HG02759 (cell line): ENCODE data around the gene FILIP1.
"Not testable (repeated sequence)": the region's sequence is repeated elsewhere in the genome, so short reads cannot be mapped to it uniquely, and the experiment has no call there.

Experiments
- ATAC-seq: cut with Tn5 transposase; IDR thresholded peaks from one replicate; pipeline ENCODE4 v1.9.1; 2021; ENCODE audit warnings: mild to moderate bottlenecking, moderate library complexity; ENCODE audit not compliant: unreplicated experiment

FILIP1 gene

GRCh38 chr6:75421316-75422023 lies 72.1 kb downstream of the FILIP1 start:
- ATAC-seq = no peak

DNA sequence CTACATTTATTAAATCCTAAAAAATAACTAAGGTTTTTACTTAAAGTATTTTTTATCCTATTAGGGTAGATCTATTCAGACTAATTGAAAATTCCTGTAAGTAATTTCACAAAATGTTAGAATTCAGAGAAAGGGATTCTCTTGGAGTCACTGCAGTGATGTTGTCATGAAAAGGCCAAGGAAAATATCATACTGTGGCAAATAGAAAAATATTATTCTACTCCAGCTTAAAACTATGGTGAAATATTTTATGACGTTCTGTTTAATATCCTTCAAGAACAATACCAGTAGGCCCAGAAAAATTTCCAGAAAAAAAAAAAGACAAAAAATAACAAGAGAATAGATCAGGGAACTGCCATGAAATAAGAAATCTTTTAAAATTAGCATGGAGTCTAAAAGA lies 73.6 kb downstream of the FILIP1 start:
- ATAC-seq = no peak

GRCh38 chr6:75419416-75419815 lies 74.2 kb downstream of the FILIP1 start:
- ATAC-seq = no peak

GRCh38 chr6:75418233-75418632 lies 75.4 kb downstream of the FILIP1 start:
- peak; percentile 93 for ATAC-seq

- ATAC-seq = no peak
These were observed 77.2 kb downstream of the FILIP1 start for GRCh38 chr6:75416443-75416842.

DNA sequence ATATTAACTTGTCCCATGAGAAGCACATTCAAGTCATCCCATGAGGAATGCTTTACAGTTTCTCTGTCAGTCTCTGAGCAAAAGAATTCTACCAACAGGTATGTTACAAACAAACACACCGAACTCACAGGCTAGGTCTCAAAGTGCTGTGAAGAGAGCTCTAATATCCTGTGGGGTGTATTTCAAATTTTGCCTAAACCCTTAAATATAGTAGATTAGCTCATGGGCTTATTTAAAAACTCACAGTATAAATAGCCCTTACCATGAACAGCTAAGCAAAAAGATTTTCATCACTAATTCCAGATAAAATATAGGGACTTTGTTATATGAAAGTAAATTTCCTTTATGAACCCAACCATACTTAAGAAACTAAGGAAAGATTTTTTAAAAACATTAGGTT lies 77.8 kb downstream of the FILIP1 start:
- ATAC-seq = no peak

- ATAC-seq = no peak
These were observed 79.1 kb downstream of the FILIP1 start for GRCh38 chr6:75414445-75415021.

DNA sequence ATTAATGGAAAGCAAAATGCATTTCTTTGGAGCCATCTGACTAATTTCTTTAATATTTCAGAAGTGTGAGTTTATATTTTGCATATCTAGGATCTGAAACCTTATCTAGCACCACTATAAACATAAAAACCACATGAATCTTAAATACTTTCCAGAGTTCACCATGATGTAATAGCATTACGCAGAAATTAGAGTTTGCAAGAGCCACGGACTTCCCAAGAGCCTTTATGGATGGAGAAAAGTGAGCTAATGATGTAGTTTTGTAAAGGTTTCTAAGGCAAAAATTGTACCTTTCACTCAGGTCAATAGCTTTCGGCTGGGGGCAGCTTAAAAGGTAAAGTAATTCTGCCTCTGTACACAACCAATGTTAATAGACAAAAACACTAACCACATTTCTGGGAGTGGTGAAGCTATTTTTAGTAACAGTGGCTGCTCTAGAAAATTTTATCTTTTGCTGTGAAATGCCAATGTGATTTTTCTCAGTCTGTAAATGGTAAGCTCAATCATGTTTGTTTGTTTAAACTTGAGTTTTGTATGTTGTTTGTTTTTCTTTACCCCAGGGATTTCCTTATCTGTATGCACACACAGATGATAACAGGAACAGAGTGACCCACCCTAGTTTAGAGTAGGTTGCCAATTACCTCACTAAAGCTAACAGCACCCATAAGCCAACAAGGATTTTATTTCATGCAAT lies 80.5 kb downstream of the FILIP1 start:
- no peak for ATAC-seq

GRCh38 chr6:75410564-75410963 lies 83.0 kb downstream of the FILIP1 start:
- not testable (repeated sequence) for ATAC-seq

DNA sequence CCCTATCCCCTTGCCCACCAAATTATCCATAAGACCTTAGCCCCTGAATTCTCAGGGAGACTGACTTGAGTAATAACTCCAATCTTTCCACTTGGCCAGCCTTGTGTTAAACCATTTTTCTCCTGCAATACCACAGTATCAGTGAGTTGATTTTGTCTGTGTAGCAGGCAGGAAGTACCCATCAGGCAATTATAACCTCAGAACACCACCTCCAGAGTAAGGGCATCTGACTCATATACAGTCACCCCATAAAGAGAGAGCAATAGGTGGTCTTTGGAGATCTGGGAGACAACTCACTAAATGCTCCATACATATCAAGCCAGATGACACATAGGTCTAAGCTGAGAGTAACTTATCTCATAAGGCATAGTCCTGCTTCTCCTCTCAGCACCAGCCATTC lies 83.7 kb downstream of the FILIP1 start:
- ATAC-seq = no peak

DNA sequence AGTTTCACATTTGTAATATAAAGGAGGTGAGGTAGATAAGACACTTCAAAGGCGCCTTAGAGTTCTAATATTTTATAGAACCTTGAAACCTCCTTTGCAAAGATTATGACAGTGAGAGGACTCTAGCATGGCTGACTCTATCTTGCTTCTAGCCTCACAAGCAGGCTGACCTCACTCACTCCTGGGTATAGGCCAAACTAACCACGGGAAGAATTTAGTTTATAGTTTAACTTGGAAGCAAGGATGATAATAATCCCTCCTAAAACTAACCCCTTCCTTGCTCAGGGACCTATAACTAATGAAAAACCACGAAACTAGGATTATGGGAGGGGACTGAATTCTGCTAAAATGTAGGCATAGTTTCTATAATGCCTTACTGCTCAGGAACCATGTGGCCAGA lies 84.3 kb downstream of the FILIP1 start:
- no peak for ATAC-seq

DNA sequence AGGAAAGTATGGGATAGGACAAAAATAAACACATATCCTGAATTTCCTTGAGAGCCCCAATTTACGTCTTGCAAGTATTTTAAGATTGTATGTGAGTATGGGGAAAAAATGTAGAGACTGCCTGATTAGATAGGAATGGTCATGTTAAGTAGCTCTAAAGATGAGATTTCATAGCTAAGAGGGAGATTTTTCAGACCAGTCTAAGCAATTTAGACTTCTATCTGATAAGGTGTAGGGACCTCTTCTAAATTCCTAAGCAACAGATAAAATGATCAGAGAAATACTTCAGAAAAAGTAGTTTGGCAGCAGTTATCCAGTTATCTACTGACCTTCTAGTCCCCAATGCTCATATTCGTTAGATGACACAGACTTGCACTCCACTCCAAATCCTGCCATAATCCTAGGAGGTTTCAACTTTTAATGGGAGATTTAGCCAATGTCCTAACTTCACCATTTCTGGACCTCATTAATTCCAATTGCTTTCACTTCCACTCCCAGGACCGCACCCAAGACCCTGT lies 90.0 kb downstream of the FILIP1 start:
- no peak for ATAC-seq

DNA sequence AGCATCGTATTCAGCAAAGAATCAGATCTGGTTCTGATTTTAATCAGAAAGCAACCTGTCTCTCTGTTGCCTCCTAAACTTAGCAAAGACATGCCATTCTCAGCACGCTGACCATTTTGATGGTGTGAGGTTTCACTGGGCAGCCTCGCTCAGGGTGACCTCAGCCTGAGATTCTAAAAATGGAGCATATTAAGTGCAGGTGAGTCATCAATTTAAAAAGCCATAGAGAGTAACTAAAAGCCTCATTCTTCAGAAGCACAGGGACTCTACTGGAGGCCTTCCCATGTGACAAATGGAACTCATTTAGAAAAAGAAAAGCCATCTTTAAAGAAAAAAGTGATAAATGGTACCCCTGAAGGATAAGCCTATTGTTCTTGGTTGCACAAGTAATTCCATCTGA lies 91.3 kb downstream of the FILIP1 start:
- no peak for ATAC-seq

GRCh38 chr6:75397656-75398465 lies 95.7 kb downstream of the FILIP1 start:
- ATAC-seq = no peak

DNA sequence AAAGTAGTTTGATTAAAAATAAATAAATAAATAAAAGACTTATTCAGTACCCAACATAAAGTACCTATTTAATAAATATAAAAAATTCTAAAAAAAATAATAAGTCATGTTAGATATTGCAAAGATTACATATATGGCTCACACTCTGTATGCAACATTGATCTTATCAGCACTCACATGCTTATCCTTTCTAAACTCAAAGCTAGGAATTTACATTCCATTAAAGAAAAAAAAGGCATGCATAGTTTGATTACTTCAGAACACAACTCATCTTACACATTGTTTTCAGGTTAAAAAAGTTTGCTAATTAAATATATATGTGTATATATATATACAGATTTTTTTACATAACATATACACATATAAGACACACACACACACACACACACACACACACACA lies 96.4 kb downstream of the FILIP1 start:
- ATAC-seq = no peak

GRCh38 chr6:75396005-75396800 lies 97.4 kb downstream of the FILIP1 start:
- no peak for ATAC-seq

GRCh38 chr6:75393806-75394205 lies 99.8 kb downstream of the FILIP1 start:
- ATAC-seq = no peak

GRCh38 chr6:75391276-75391675 lies 102.3 kb downstream of the FILIP1 start:
- no peak for ATAC-seq

DNA sequence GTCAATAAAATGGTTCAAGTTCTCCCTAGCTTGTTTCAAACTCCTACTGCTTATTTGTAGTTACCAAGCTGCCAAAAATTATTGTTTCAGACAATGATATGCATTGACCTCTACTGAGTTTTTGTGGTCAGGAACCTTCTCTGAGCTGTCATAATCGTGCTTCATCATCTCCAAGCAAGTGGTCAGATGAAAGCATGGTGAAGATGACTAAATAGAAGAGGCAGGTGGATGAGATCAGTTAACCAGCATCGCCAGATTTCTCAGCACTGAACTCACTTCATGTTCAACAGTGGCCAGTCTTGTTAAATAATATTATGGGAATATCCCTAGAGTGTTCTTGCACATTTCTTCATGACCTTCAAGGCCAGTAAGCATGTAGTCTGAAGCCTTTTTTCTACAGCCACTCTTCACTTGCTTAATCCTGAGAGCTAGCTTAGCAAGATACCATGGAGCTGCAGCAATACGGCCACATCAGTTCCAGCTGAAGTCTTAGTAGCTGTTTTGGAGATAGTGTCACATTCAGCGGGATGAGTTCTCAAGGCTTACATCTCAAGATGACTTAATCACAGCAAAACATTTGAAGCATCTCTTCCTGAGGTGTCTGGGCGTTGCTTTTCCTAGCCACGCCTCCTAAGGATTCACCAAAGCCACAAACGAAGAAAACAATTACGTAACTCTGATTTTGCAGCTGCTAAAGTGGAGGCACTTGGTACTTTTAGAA lies 107.4 kb downstream of the FILIP1 start:
- no peak for ATAC-seq

- ATAC-seq = no peak
These were observed 109.5 kb downstream of the FILIP1 start for GRCh38 chr6:75384116-75384515.
